ENCODE measurements around the gene C11orf54. TPM values are rescaled to one million over a fixed set of nuclear protein-coding genes. Genes with fewer than 3 reads are reported as not detected.
"Not testable (repeated sequence)": the region's sequence is repeated elsewhere in the genome, so short reads cannot be mapped to it uniquely, and the experiment has no call there.

C11orf54 gene
- total and polyA plus RNA-seq, 10 of the 15 experiments (the other 5 are each of a cell fraction or from before 2014, with no cell fraction given): 15.1 to 32.3 (median 26.8) TPM

GRCh38 chr11:93745005-93745755, 3.7 kb downstream of the C11orf54 start:
- DNase-seq (ENCODE audit: low read depth, low spot score); BruUV-seq (replicated peaks); H3K4me2 ChIP-seq (ENCODE audit: control insufficient read depth, insufficient read depth); H3K4me3 ChIP-seq; in situ Hi-C loops (cut with MboI); FAIRE-seq; intact Hi-C loops (cut with micrococcal nuclease; ENCODE audit: unreplicated experiment); POLR2A ChIA-PET; H2AFZ ChIP-seq (ENCODE audit: control insufficient read depth, low read depth, low read length); H3K36me3 ChIP-seq (ENCODE audit: control insufficient read depth in 2 of 2, insufficient read depth in 2 of 2, low read length in 1 of 2); H3K27ac ChIP-seq (ENCODE audit: control insufficient read depth, insufficient read depth); H4K20me1 ChIP-seq (ENCODE audit: control insufficient read depth, insufficient read depth); H3K27me3 ChIP-seq (replicated peaks in 1 of 2; ENCODE audit: control insufficient read depth in 2 of 2, insufficient read depth in 2 of 2, low read length in 1 of 2); H3K9me3 ChIP-seq (replicated peaks; ENCODE audit: control insufficient read depth, insufficient read depth, low read length); H3K9ac ChIP-seq (ENCODE audit: control insufficient read depth, insufficient read depth, low read length); H3K4me1 ChIP-seq (ENCODE audit: control insufficient read depth, insufficient read depth, low read length); ATAC-seq: not testable (repeated sequence)
- 89% methylated on average over 12 of the region's 12 CpGs for WGBS (ENCODE audit: insufficient coverage, insufficient replicate concordance, low lambda C conversion rate, missing lambda C conversion rate)
- ChIA-PET CTCF (interaction anchor here (0.6 kb wide), 1 partner anchor 120 kb away, joined by 3 read pairs; no protein-coding TSS in a partner anchor), RAD21 (ENCODE audit: unreplicated experiment) (interaction anchor here (1.2 kb wide), 1 partner anchor 39 kb away, joined by 3 read pairs; the partner anchor contains the start of gene MED17), SMC1A (ENCODE audit: uncharacterized antibody, unreplicated experiment) (interaction anchor here (1.0 to 2.7 kb wide), 2 partner anchors 11 to 12 kb away, joined by 4 to 7 read pairs; no protein-coding TSS in a partner anchor)
- peaks cover 33% of the 10 kb centered on the region for H3K79me2 ChIP-seq (ENCODE audit: control insufficient read depth, insufficient read depth, low read length)
- TF ChIP-seq IKZF2 (IDR thresholded peaks at IDR 0.05): 0 out of 4 replicates have a peak, but pooled peaks of 1 of the 2 experiments have one; percentile 15
- TF ChIP-seq, protein P1, sequence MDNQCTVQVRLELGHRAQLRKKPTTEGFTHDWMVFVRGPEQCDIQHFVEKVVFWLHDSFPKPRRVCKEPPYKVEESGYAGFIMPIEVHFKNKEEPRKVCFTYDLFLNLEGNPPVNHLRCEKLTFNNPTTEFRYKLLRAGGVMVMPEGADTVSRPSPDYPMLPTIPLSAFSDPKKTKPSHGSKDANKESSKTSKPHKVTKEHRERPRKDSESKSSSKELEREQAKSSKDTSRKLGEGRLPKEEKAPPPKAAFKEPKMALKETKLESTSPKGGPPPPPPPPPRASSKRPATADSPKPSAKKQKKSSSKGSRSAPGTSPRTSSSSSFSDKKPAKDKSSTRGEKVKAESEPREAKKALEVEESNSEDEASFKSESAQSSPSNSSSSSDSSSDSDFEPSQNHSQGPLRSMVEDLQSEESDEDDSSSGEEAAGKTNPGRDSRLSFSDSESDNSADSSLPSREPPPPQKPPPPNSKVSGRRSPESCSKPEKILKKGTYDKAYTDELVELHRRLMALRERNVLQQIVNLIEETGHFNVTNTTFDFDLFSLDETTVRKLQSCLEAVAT (IDR thresholded peaks at IDR 0.05): 0 out of 2 replicates have a peak, but pooled peaks have one; percentile 24

DNA sequence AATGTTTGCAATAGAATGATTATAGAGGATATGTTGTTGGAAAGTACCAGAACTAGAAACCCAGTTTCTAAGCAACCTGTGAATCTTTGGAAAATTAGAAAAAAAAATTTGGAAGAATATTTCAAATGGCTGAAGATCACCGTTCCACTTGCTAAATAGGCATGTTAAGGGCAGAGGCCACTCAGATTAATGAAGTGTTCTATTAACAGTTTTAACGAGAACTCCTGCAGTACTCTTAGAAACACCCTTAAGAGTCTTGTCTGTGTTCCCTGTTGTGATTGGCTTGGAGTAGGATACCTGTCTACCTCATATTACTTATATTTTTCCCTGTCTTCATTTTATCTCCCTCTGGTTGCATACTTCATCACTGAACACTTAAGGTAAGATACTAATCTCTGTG, 4.6 kb downstream of the C11orf54 start:
- H3K79me2 ChIP-seq (ENCODE audit: control insufficient read depth, insufficient read depth, low read length): peaks cover 24% of the 10 kb centered on the region
- no peak for ATAC-seq
- H3K27me3 ChIP-seq (replicated peaks in 1 of 2; ENCODE audit: control insufficient read depth in 2 of 2, insufficient read depth in 2 of 2, low read length in 1 of 2): no peaks in the 10 kb centered on the region
- ChIA-PET POLR2A (no interaction called here), SMC1A (ENCODE audit: uncharacterized antibody, unreplicated experiment) (interaction anchor here (2.7 kb wide), 1 partner anchor 13 kb away, joined by 7 read pairs; no protein-coding TSS in a partner anchor), RAD21 (ENCODE audit: unreplicated experiment) (interaction anchor here (1.2 kb wide), 1 partner anchor 38 kb away, joined by 3 read pairs; the partner anchor contains the start of gene MED17), CTCF (no interaction called here)
- no peak overlapping the region for H3K9ac ChIP-seq (ENCODE audit: control insufficient read depth, insufficient read depth, low read length)
- peaks cover 0 to 2% of the 10 kb centered on the region in 2 experiments; a peak in 1 of 4 replicates for H3K36me3 ChIP-seq (ENCODE audit: control insufficient read depth in 2 of 2, insufficient read depth in 2 of 2, low read length in 1 of 2)
- intact Hi-C loops (cut with micrococcal nuclease; ENCODE audit: unreplicated experiment) (no loop called here), in situ Hi-C loops (cut with MboI) (no loop called here)
- no peak overlapping the region for H3K4me2 ChIP-seq (ENCODE audit: control insufficient read depth, insufficient read depth)
- no TSS peak for BruUV-seq (replicated peaks)
- no peak overlapping the region for H3K4me3 ChIP-seq
- no peaks in the 10 kb centered on the region for H4K20me1 ChIP-seq (ENCODE audit: control insufficient read depth, insufficient read depth)
- H2AFZ ChIP-seq (ENCODE audit: control insufficient read depth, low read depth, low read length): no peak overlapping the region
- DNase-seq (ENCODE audit: low read depth, low spot score): no peak
- H3K9me3 ChIP-seq (replicated peaks; ENCODE audit: control insufficient read depth, insufficient read depth, low read length): no peaks in the 10 kb centered on the region
- H3K4me1 ChIP-seq (ENCODE audit: control insufficient read depth, insufficient read depth, low read length): no peaks in the 10 kb centered on the region
- TF ChIP-seq ZBTB33 (IDR thresholded peaks at IDR 0.05): no peak
- no peak for TF ChIP-seq TCF12 (IDR thresholded peaks at IDR 0.05; ENCODE audit: low read depth, low read length)
- TF ChIP-seq NFYA (IDR thresholded peaks at IDR 0.05; ENCODE audit: borderline replicate concordance, low read depth, low read length): no peak
- no peak for TF ChIP-seq NRF1 (conservative IDR thresholded peaks at IDR 0.05; ENCODE audit: low read depth, low read length)
- no peak for TF ChIP-seq GATAD2B (conservative IDR thresholded peaks at IDR 0.05; ENCODE audit: low read depth)
- TF ChIP-seq MYC (IDR thresholded peaks at IDR 0.05; ENCODE audit: insufficient read depth, insufficient read length, insufficient replicate concordance, low read length, severe bottlenecking): no peak
- 100% methylated on average over 2 of the region's 2 CpGs for WGBS (ENCODE audit: insufficient coverage, insufficient replicate concordance, low lambda C conversion rate, missing lambda C conversion rate)
- no peak overlapping the region for H3K27ac ChIP-seq (ENCODE audit: control insufficient read depth, insufficient read depth)
- FAIRE-seq: no peak
